GM19467 (cell line): ENCODE results near the gene FAM174B.

Source experiments
- ATAC-seq: cut with Tn5 transposase; IDR thresholded peaks from one replicate; pipeline ENCODE4 v1.9.1; 2021; ENCODE audit warnings: mild to moderate bottlenecking, moderate library complexity; ENCODE audit not compliant: unreplicated experiment

The FAM174B gene

GRCh38 chr15:92655178-92655995 lies at the start of gene FAM174B:
TSS of gene FAM174B (minus strand) at chr15:92655775.
- ATAC-seq = no peak

DNA sequence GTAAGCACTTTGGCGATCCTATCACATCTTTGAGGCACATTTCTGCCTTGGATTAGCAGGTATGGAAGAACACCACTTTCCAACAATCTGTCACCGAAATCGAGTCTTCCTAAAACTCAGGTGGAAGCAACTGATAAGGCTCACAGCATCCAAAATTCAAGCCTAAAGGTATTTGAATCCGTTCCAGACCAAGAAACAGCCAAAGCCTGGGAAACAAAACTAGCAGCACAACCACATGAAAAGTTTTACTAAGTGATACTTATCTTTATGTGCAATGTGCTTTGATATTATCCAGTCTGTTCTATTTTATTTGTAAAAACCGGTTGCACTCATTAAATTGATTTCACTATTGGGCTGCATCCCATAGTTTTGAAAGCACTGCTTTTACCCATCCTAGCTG lies 40.5 kb upstream of the FAM174B start:
- ATAC-seq = no peak

GRCh38 chr15:92693691-92694331 lies 38.2 kb upstream of the FAM174B start:
- ATAC-seq = no peak

- ATAC-seq = no peak
Observed at GRCh38 chr15:92690395-92690794, 34.8 kb upstream of the FAM174B start.

DNA sequence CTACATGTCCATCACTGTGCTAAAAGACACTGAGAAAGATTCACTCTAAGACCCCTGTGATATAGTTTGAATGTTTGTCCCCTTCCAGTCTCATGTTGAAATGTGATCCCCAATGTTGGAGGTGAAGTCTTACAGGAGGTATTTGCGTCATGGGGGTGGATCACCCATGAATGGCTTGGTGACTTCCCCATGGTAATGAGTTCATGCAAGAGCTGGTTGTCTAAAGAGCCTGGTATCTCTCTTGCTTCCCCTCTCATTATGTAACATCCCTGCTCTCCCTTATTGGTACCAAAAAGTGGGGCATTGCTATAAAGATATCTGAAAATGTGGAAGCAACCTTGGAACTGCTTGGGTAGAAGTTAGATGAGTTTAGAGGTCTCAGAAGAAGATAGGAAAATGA lies 32.2 kb upstream of the FAM174B start:
- ATAC-seq = no peak

DNA sequence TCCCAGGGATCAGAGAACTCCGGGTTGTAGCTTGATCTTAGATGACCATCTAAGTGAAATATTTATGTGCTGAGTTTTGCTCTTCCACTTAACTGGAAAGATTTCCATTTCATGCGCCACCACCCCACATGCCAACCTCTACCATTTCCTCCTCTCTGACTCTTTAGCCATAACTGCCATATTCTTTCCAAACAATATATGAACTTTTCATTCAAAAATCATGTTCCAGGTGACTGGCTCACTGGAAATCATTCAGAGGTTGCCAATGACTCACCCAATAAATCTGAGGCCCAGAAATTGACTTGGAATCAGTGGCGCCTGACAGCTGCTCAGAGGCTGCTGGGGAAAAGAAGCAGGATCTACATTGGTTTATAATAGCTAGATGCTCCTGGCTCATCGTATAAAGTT lies 31.6 kb upstream of the FAM174B start:
- ATAC-seq = no peak

- no peak for ATAC-seq
Observed at GRCh38 chr15:92683511-92683834, 27.9 kb upstream of the FAM174B start.

DNA sequence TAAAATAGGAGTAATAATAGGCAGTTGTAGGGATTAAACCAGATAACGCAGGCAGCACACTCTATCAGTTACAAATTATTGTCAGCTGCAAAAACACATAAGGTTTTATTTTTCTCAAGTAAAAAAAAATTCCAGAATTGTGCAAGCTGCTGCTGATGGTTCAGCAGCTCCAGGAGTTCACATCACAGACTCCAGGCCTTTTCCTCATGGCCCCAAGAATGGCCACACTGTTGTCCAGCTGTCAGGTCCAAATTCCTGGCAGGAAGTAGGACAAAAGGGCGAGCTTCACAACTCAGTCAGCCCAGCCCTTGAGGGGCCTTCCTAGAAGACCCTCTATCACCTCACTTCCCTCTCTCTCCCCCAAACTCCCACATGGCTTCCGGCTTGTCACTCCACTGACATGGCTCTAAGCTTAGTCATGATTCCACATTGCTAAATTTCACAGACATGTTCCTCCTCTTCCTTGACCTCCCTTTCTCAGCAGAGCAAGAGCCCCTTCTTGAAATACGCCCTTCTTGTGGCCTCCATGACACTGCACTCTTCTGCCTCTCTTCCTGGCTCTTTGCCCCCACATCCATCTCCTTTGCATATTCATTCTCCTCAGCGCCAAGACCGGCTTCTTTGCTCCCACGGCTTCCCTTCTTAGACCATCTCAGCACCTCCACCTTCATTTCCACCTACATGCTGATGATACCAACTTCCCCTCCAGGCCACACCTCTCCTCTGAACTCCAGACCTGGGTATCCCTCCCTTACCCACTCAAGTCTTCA lies 27.4 kb upstream of the FAM174B start:
- no peak for ATAC-seq

DNA sequence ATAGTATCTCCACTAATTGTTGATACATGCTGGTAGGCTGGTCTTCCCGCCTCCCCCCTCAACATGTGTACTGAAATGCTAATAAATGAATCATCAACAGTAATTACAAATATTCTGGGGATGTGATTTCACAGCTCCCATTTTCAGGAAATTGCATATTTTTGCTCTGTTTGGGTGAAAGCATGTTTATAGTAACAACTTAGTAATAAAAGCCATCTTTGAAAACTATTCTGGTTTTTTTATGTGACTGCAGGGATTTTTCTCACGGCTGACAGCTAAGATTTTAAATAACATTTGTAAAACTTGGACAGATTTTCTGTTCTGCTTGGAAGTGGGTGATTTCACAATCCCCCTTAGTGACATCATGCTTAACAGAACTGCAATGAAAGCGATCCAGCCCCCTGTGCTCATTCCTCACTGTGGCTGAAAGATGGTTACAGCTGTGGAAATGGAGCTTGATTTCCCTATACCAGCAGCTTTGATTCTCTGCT lies 25.6 kb upstream of the FAM174B start:
- ATAC-seq = no peak

DNA sequence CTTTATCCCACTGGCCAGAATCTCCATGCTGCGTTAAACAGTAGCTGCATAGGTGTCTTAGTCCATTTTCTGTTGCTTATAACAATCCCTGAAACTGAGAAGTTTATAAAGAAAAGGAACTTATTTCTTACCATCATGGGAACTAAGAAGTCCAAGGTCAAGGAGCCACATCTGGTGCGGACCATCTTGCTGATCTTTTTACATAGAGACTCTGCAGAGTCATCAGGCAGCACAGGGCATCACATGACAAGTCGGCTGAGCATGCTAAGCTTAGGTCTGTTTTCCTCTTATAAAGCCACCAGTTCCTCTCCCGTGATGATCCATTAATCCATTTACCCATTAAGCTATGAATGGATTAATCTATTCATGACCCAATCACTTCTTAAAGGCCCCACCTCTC lies 22.4 kb upstream of the FAM174B start:
- no peak for ATAC-seq

DNA sequence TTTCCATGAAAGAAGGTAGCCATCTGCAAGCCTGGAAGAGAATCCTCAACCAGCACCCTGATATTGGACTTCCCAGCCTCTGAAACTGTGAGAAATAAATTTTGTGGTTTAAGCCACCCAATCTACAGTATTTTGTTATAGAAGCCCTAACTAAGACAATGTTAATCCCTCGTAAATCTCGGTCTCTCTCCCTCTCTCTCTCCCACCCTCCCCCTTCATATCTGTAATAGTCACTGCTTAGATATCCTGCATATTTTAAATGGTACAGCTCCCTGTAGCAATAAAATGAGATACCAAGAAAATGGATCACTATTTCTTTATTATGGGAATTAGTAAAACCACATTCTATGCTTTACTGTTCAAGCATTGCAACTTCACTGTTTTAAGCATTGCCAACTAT lies 21.0 kb upstream of the FAM174B start:
- ATAC-seq = no peak

- ATAC-seq = no peak
Observed at GRCh38 chr15:92675485-92675884, 19.9 kb upstream of the FAM174B start.

DNA sequence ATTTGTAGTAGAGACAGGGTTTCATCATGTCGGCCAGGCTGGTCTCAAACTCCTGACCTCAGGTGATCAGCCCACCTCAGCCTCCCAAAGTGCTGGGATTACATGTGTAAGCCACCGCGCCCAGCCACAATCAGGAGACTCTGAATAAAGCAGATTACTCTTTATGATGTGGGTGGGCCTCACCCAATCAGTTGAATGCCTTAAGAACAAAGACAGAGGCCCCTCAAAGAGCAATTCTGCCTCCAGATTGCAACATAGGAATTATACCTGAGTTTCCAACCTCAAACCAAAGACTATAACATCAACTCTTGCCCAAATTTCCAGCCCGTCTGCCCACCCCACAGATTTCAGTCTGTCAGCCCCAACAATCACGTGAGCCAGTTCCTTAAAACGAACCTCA lies 18.8 kb upstream of the FAM174B start:
- no peak for ATAC-seq

GRCh38 chr15:92672102-92672501 lies 16.5 kb upstream of the FAM174B start:
- ATAC-seq = no peak

DNA sequence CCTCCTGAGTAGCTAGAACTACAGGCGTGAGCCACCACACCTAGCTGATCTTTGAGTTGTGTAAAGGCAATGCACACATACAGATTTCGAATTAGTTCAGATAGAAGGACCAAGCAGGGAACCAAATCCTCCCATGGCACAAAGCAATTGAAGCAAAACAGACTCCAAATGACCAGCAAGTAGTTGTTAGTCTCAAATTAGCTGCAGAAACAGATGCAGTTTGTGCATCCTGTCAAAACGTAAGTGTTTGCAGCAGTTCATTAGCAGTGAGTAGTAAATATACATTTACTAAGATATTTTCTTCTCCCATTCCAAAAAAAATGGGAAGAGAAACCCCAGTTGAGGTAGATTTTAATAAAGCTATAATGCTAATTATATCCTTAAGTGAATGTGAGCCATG lies 15.8 kb upstream of the FAM174B start:
- no peak for ATAC-seq

- ATAC-seq = no peak
Observed at GRCh38 chr15:92670621-92671020, 15.0 kb upstream of the FAM174B start.

DNA sequence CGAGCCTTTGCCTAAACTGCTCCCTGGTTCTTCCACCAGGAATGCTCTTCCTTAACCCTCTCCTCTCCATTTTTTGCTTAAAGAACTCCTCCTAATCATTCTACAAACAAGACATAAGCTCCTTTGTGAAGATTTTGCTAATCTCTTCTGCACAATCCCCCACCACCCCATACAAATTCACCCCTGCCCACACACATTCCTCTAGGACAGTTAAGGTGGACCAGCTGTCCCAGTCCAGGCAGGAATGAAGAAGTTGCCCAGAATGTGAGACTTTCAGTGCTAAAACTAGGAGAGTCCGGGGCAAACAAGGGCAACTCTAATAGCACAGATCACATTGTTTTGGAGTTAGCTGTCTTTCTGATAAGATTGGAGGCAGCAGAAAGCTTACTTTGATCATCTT lies 13.9 kb upstream of the FAM174B start:
- no peak for ATAC-seq

- no peak for ATAC-seq
Observed at GRCh38 chr15:92668620-92669019, 13.0 kb upstream of the FAM174B start.

- ATAC-seq = no peak
Observed at GRCh38 chr15:92667970-92668485, 12.5 kb upstream of the FAM174B start.

GRCh38 chr15:92667287-92667904 lies 11.8 kb upstream of the FAM174B start:
- no peak for ATAC-seq

DNA sequence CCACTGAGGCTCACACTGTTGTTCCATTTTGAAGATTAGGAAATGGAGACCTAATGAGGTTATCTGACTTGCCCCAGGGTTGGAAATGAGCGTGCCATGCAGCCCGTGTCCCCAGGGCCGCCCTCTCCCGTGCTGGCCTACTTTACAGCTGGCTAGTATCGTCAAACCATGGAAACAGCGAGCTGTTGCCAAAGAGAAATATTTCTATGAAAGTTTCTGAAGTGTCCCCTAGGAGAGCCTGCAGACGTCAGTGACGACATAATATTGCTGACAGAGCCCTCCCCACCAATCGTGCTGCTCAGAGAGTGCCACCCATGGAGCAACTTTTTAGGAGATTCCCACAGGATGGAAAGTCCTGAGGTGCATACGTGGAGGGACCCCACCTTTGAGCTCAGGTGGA lies 11.2 kb upstream of the FAM174B start:
- no peak for ATAC-seq
